ENCODE data around the gene ANO8. TPM values are rescaled to one million over a fixed set of nuclear protein-coding genes. Genes with fewer than 3 reads are reported as not detected.
A peak's percentile ranks its signal among the peaks of the same experiment; 100 is the strongest.

Gene ANO8
- total and polyA plus RNA-seq, 10 donors, result 1.1 to 12.0 (median 7.2) TPM

DNA sequence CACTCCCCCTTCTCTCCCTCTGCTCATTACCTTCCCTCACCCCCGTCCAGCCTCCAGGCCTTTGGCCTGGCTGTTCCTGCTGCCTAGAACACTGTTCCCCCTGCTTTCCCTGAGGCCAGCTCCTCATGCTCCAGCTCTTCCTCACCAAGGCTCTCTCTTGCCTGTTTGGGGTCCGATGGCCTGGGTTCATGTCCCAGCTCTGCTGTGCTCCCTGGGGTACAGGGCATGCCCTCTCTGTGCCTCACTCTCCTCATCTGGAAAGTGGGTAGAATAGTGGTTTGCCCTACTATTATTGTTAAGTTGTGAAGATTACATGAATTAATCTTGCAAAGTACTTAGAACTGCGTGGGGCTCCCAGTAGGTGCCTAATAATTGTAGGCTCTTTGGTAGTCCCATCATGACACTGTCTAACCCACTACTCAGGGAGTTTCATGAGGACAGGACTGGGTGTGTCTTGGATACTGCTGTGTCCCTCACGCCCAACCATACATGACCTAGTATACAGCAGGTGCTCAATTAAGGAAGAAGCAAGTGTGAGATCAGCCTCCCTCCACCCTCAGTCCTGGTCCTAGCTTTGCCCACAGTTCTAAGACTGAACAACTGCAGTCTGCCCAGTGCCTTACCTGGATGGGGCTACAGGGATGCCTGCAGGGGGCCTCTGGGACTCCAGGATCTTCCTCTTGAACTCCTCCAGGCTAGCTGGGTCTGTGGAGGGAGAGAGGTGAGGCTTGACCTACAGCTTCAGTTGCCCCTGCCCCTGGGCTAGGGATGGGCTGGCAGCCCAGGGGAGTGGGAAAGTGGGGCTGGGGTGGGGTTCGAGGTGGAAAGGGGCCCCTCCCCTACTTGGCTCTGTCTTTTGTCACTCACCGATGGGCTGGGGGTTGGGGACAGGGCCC, 25.5 kb upstream of the ANO8 start:
- Histone ChIP-seq H3K27ac (peak overlapping the region in 4 of 8 donors; percentile 5 to 71 (median 59)), H3K9me3 (no peaks in the 10 kb centered on the region), H3K27me3 (replicated peaks in 1 of 7) (peaks cover 0 to 3% (median 0%) of the 10 kb centered on the region in 7 donors), H3K36me3 (peaks cover 0 to 53% (median under 1%) of the 10 kb centered on the region in 6 donors), H3K4me1 (peaks cover 0 to 47% (median 17%) of the 10 kb centered on the region in 6 donors), H3K4me3 (no peak overlapping the region)
- no peak for DNase-seq
- intact Hi-C loops (cut with DNase I; ENCODE audit: low total_unique reads), result no loop called here
- TF ChIP-seq CTCF (IDR thresholded peaks at IDR 0.05 in 8 of 11, conservative IDR thresholded peaks at IDR 0.05 in 3 of 11), result no peak
- no peak for TF ChIP-seq POLR2AphosphoS5 (IDR thresholded peaks at IDR 0.05)
- no peak for TF ChIP-seq POLR2A (IDR thresholded peaks at IDR 0.05)
- 81 to 87% (median 83%) methylated on average over 5 to 6 of the region's 6 CpGs for WGBS, 5 donors

DNA sequence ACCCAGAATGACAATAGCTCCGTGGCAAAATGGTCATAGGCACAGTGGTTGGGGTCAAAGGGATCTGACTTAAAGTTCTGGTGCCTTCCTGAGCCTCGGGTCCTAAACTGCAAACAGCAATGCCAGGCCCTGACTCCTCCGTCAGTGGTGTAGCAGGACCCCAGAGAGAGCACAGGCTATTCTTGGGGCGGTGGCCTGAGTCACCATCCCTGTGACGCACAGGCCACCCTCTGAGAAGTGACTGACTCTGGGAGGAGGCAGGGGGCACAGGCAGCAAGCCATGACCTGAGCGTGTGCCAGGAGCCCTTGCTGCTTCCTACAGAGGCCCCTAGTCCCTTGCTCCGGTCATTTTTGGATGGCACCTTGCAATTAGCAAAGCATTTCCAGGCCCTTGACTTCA, 23.7 kb upstream of the ANO8 start:
- Histone ChIP-seq H3K4me3 (no peak overlapping the region), H3K27ac (peak overlapping the region in 6 of 8 donors; percentile 33 to 71 (median 54)), H3K36me3 (peaks cover 0 to 44% (median 0%) of the 10 kb centered on the region in 6 donors), H3K4me1 (peaks cover 3 to 45% (median 21%) of the 10 kb centered on the region in 6 donors), H3K9me3 (no peaks in the 10 kb centered on the region), H3K27me3 (replicated peaks in 1 of 7) (no peaks in the 10 kb centered on the region)
- peak; percentile 61 to 79 (median 61) for TF ChIP-seq POLR2AphosphoS5 (IDR thresholded peaks at IDR 0.05)
- no peak for TF ChIP-seq POLR2A (IDR thresholded peaks at IDR 0.05)
- no peak for TF ChIP-seq CTCF (IDR thresholded peaks at IDR 0.05 in 8 of 11, conservative IDR thresholded peaks at IDR 0.05 in 3 of 11)
- intact Hi-C loops (cut with DNase I; ENCODE audit: low total_unique reads), result no loop called here
- WGBS, 5 donors, result 64 to 78% (median 70%) methylated on average over 7 of the region's 7 CpGs
- peak; percentile 78 for DNase-seq

DNA sequence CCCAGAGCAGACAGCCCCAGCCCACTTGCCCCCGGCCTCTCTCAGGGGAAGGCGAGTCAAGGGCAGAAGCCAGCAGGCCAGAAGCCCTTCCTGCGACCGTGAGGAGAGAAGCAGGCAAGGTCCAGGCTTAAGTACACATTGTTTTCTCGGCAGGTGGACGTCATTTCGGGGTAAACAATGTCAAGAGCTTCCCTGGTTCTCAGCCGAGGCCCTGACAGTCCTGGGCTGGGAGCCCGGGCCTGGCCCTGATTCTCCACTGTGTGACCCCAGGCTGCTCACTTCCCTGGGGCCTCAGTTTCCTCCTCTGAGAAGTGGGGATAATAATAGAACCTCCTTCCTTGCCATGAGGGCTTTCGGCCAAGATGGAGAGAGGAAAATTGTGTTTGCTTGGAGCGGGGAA, 23.1 kb upstream of the ANO8 start:
- no peaks in the 10 kb centered on the region for H3K9me3 ChIP-seq
- peak; percentile 56 to 82 (median 78) for TF ChIP-seq POLR2AphosphoS5 (IDR thresholded peaks at IDR 0.05)
- no peak for TF ChIP-seq POLR2A (IDR thresholded peaks at IDR 0.05)
- no peak for TF ChIP-seq CTCF (IDR thresholded peaks at IDR 0.05 in 8 of 11, conservative IDR thresholded peaks at IDR 0.05 in 3 of 11)
- peaks cover 0 to 7% (median 0%) of the 10 kb centered on the region in 7 donors for H3K27me3 ChIP-seq (replicated peaks in 1 of 7)
- peaks cover 0 to 44% (median 0%) of the 10 kb centered on the region in 6 donors for H3K36me3 ChIP-seq
- WGBS, 5 donors, result 56 to 84% (median 72%) methylated on average over 11 of the region's 11 CpGs
- peak; percentile 76 for DNase-seq
- H3K4me3 ChIP-seq, result no peak overlapping the region
- peaks cover 3 to 52% (median 27%) of the 10 kb centered on the region in 6 donors for H3K4me1 ChIP-seq
- intact Hi-C loops (cut with DNase I; ENCODE audit: low total_unique reads), result no loop called here
- peak overlapping the region in 5 of 8 donors; percentile 33 to 71 (median 55) for H3K27ac ChIP-seq

GRCh38 chr19:17357078-17357666, 22.5 kb upstream of the ANO8 start:
- WGBS, 5 donors, result 75 to 84% (median 76%) methylated on average over 7 of the region's 7 CpGs
- DNase-seq, result no peak
- TF ChIP-seq POLR2A (IDR thresholded peaks at IDR 0.05), result no peak
- TF ChIP-seq CTCF (IDR thresholded peaks at IDR 0.05 in 8 of 11, conservative IDR thresholded peaks at IDR 0.05 in 3 of 11), result no peak
- TF ChIP-seq POLR2AphosphoS5 (IDR thresholded peaks at IDR 0.05), result no peak
- Histone ChIP-seq H3K36me3 (peaks cover 0 to 49% (median 0%) of the 10 kb centered on the region in 6 donors), H3K9me3 (no peaks in the 10 kb centered on the region), H3K4me3 (no peak overlapping the region), H3K4me1 (peaks cover 3 to 57% (median 31%) of the 10 kb centered on the region in 6 donors), H3K27me3 (replicated peaks in 1 of 7) (peaks cover 0 to 9% (median 0%) of the 10 kb centered on the region in 7 donors), H3K27ac (peak overlapping the region in 5 of 8 donors; percentile 33 to 71 (median 55))
- intact Hi-C loops (cut with DNase I; ENCODE audit: low total_unique reads), result no loop called here
